NB4 (cell line): ENCODE measurements around the gene CDH16.

Experiments used
- CTCF ChIP-seq: IDR thresholded peaks from one replicate; pipeline ENCODE4 v1.5.1; 2012; ENCODE audit warnings: low read depth, low read length
- MAX ChIP-seq: IDR thresholded peaks from 2 replicates; pipeline ENCODE4 v1.6.1; 2011; ENCODE audit warnings: low read depth, low read length
- MYC ChIP-seq: IDR thresholded peaks from 2 replicates; pipeline ENCODE4 v1.6.1; 2011; ENCODE audit warnings: low read depth, low read length
- POLR2A ChIP-seq: IDR thresholded peaks from 2 replicates; pipeline ENCODE4 v1.6.1; 2011; ENCODE audit warnings: mild to moderate bottlenecking; ENCODE audit not compliant: insufficient read length; ENCODE audit errors: extremely low read depth

- TF ChIP-seq MYC = no peak
- no peak for TF ChIP-seq POLR2A
- TF ChIP-seq CTCF = peak; percentile 11
- TF ChIP-seq MAX = no peak
Observed at GRCh38 chr16:66924527-66925321, 6.0 kb upstream of the CDH16 start.
